Liver (tissue), 9 donors: ENCODE results near the gene ZNF213. TPM values are rescaled to one million over a fixed set of nuclear protein-coding genes. Genes with fewer than 3 reads are reported as not detected.

ENCODE experiments used
- DNase-seq: peaks from one replicate; pipeline ENCODE4 v3.0.0-alpha.2; 2017; ENCODE audit warnings: low spot score
- H3K27ac ChIP-seq, 2 donors: one replicate each; pipeline ENCODE4 v1.7.0; 2013; ENCODE audit warnings: inconsistent platforms in 2 of 2, low read length in 2 of 2, control low read depth in 1 of 2, low read depth in 1 of 2, mild to moderate bottlenecking in 1 of 2
- H3K27me3 ChIP-seq, 4 donors: one replicate each; pipeline versions ENCODE4 v1.6.1 to v1.7.0; 2013; ENCODE audit warnings: low read length in 3 of 4, inconsistent platforms in 1 of 4, mild to moderate bottlenecking in 1 of 4, moderate library complexity in 1 of 4; ENCODE audit not compliant: control insufficient read depth in 4 of 4, insufficient read depth in 4 of 4
- H3K36me3 ChIP-seq, 4 donors: one replicate each; pipeline versions ENCODE4 v1.6.1 to v1.7.0; 2013; ENCODE audit warnings: low read length in 3 of 4, mild to moderate bottlenecking in 3 of 4, low read depth in 1 of 4, moderate library complexity in 1 of 4; ENCODE audit not compliant: control insufficient read depth in 4 of 4, insufficient read depth in 3 of 4
- H3K4me1 ChIP-seq, 4 donors: one replicate each; pipeline versions ENCODE4 v1.6.1 to v1.7.0; 2013; ENCODE audit warnings: low read length in 3 of 4, mild to moderate bottlenecking in 3 of 4, moderate library complexity in 1 of 4; ENCODE audit not compliant: control insufficient read depth in 4 of 4, insufficient read depth in 4 of 4
- H3K4me3 ChIP-seq, 3 donors: one replicate each; pipeline versions ENCODE4 v1.6.1 to v1.7.0; 2013; ENCODE audit warnings: low read length in 3 of 3, control low read depth in 1 of 3, low read depth in 1 of 3, mild to moderate bottlenecking in 1 of 3
- H3K9ac ChIP-seq, 2 donors: one replicate each; pipeline ENCODE4 v1.7.0; 2013; ENCODE audit warnings: low read length in 2 of 2, mild to moderate bottlenecking in 2 of 2, moderate library complexity in 2 of 2, control low read depth in 1 of 2, low read depth in 1 of 2
- H3K9me3 ChIP-seq, 4 donors: one replicate each; pipeline versions ENCODE4 v1.6.1 to v1.7.0; 2013; ENCODE audit warnings: low read length in 3 of 4; ENCODE audit not compliant: control insufficient read depth in 4 of 4
- EGR1 ChIP-seq, 2 donors: IDR thresholded peaks; 2 replicates each; pipeline ENCODE4 v1.6.1; 2016 to 2018; ENCODE audit warnings: antibody characterized with exemption in 2 of 2, low read depth in 2 of 2
- FOXA1 ChIP-seq: IDR thresholded peaks from 2 replicates; pipeline ENCODE4 v1.6.1; 2016; ENCODE audit warnings: antibody characterized with exemption
- FOXA2 ChIP-seq: IDR thresholded peaks from 2 replicates; pipeline ENCODE4 v1.6.1; 2016; ENCODE audit warnings: antibody characterized with exemption
- GABPA ChIP-seq, 2 donors: IDR thresholded peaks in 1 of 2; conservative IDR thresholded peaks in 1 of 2; 2 replicates each; pipeline ENCODE4 v1.6.1; 2016; ENCODE audit warnings: antibody characterized with exemption in 2 of 2, mild to moderate bottlenecking in 1 of 2, moderate library complexity in 1 of 2
- HNF4A ChIP-seq, 2 donors: conservative IDR thresholded peaks; 2 replicates each; pipeline ENCODE4 v1.6.1; 2016; ENCODE audit warnings: antibody characterized with exemption in 2 of 2, mild to moderate bottlenecking in 2 of 2
- HNF4G ChIP-seq: IDR thresholded peaks from 2 replicates; pipeline ENCODE4 v1.6.1; 2016; ENCODE audit warnings: antibody characterized with exemption
- JUND ChIP-seq, 2 donors: IDR thresholded peaks; 2 replicates each; pipeline ENCODE4 v1.6.1; 2016; ENCODE audit warnings: antibody characterized with exemption in 2 of 2
- NR2F2 ChIP-seq: IDR thresholded peaks from 2 replicates; pipeline ENCODE4 v1.6.1; 2016; ENCODE audit warnings: antibody characterized with exemption
- RAD21 ChIP-seq, 2 donors: IDR thresholded peaks; 2 replicates each; pipeline ENCODE4 v1.6.1; 2016; ENCODE audit warnings: antibody characterized with exemption in 2 of 2, mild to moderate bottlenecking in 2 of 2
- SP1 ChIP-seq: IDR thresholded peaks from 2 replicates; pipeline ENCODE4 v1.6.1; 2018; ENCODE audit warnings: antibody characterized with exemption, mild to moderate bottlenecking
- TAF1 ChIP-seq: conservative IDR thresholded peaks from 2 replicates; pipeline ENCODE4 v1.6.1; 2016; ENCODE audit warnings: antibody characterized with exemption, mild to moderate bottlenecking
- YY1 ChIP-seq: IDR thresholded peaks from 2 replicates; pipeline ENCODE4 v1.6.1; 2016; ENCODE audit warnings: antibody characterized with exemption, mild to moderate bottlenecking
- WGBS: extraction: QIAGEN DNeasy Blood & Tissue Kit; methylation state at CpG from one replicate; pipeline ENCODE4 v1.1.7; 2013; 5-methylcytosine and 5-hydroxymethylcytosine counted together
- polyA plus RNA-seq, 2 donors: library from polyadenylated mRNA; stranded (reverse) in 1 of 2; unstranded in 1 of 2; fragments of 200-250 nt in 1 of 2; fragments of >200 nt in 1 of 2; fragmentation: Nextera tagmentation in 1 of 2; extraction: Ambion mirVana in 1 of 2; gene quantifications; one replicate each; pipeline versions ENCODE4 v1.2.1 to v1.2.3, GENCODE V29; 2013 to 2015
- total RNA-seq, 2 donors: library from RNA; depleted of rRNA; stranded (reverse); fragments of >200 nt; gene quantifications; one replicate each; pipeline ENCODE4 v1.2.3, GENCODE V29; 2014
- TF ChIP-seq, protein P1 (sequence below): IDR thresholded peaks from 2 replicates; pipeline ENCODE4 v1.6.1; 2016; ENCODE audit warnings: antibody characterized with exemption
- TF ChIP-seq, protein P2 (sequence below): IDR thresholded peaks from 2 replicates; pipeline ENCODE4 v1.6.1; 2016; ENCODE audit warnings: antibody characterized with exemption
- TF ChIP-seq, protein P3 (sequence below): IDR thresholded peaks from 2 replicates; pipeline ENCODE4 v1.6.1; 2016; ENCODE audit warnings: antibody characterized with exemption
- TF ChIP-seq, protein P4 (sequence below): fragments of 150-350 bp; IDR thresholded peaks from 2 replicates; pipeline ENCODE4 v1.5.1; 2017; ENCODE audit warnings: improper control_type of control experiment, low read depth, low read length; ENCODE audit not compliant: missing input control
- TF ChIP-seq, protein P5 (sequence below): IDR thresholded peaks from 2 replicates; pipeline ENCODE4 v1.6.1; 2016; ENCODE audit warnings: antibody characterized with exemption, mild to moderate bottlenecking
- donor health status: healthy.
- donor health status: healthy.
- donor health status: healthy.
- donor health status: healthy.
- donor health status: healthy.

ZNF213 gene
- total and polyA plus RNA-seq, 4 donors = 0.56 to 4.5 (median 1.7) TPM

DNA sequence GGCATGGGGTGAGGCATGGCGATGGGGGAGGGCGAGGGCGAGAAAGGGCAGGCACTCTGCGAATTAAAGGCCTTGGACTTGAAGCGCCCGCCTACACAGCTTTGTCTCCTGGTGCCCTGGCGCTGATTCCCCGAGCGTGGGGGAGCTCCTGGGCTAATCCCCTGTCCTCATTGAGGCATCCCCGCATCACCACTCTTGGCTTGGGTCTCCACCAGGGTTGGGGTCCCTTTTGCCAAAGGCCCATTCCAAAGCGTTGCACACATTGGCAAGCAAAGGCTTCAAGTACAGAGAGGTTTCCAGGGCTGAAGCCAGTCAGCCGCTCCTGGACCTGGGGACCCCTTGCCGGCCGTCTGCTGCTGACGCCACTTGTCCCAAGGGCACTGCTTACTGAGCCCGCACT is 14.4 kb upstream of the ZNF213 start:
- Histone ChIP-seq H3K9ac (no peak overlapping the region), H3K4me1 (peaks cover 0 to 18% (median 11%) of the 10 kb centered on the region in 4 donors), H3K36me3 (peaks cover 0 to 31% (median 3%) of the 10 kb centered on the region in 4 donors), H3K27me3 (no peaks in the 10 kb centered on the region), H3K9me3 (no peaks in the 10 kb centered on the region), H3K4me3 (no peak overlapping the region), H3K27ac (no peak overlapping the region)
- TF ChIP-seq HNF4A (conservative IDR thresholded peaks at IDR 0.05) (no peak), YY1 (no peak), NR2F2 (no peak), RAD21 (IDR thresholded peaks at IDR 0.05) (no peak), GABPA (IDR thresholded peaks at IDR 0.05 in 1 of 2, conservative IDR thresholded peaks at IDR 0.05 in 1 of 2) (no peak), HNF4G (no peak), TAF1 (no peak)
- TF ChIP-seq, protein P1, sequence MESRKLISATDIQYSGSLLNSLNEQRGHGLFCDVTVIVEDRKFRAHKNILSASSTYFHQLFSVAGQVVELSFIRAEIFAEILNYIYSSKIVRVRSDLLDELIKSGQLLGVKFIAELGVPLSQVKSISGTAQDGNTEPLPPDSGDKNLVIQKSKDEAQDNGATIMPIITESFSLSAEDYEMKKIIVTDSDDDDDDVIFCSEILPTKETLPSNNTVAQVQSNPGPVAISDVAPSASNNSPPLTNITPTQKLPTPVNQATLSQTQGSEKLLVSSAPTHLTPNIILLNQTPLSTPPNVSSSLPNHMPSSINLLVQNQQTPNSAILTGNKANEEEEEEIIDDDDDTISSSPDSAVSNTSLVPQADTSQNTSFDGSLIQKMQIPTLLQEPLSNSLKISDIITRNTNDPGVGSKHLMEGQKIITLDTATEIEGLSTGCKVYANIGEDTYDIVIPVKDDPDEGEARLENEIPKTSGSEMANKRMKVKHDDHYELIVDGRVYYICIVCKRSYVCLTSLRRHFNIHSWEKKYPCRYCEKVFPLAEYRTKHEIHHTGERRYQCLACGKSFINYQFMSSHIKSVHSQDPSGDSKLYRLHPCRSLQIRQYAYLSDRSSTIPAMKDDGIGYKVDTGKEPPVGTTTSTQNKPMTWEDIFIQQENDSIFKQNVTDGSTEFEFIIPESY = no peak
- TF ChIP-seq, protein P2, sequence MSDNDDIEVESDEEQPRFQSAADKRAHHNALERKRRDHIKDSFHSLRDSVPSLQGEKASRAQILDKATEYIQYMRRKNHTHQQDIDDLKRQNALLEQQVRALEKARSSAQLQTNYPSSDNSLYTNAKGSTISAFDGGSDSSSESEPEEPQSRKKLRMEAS = no peak
- no peak for DNase-seq
- WGBS = 93% methylated on average over 16 of the region's 16 CpGs

DNA sequence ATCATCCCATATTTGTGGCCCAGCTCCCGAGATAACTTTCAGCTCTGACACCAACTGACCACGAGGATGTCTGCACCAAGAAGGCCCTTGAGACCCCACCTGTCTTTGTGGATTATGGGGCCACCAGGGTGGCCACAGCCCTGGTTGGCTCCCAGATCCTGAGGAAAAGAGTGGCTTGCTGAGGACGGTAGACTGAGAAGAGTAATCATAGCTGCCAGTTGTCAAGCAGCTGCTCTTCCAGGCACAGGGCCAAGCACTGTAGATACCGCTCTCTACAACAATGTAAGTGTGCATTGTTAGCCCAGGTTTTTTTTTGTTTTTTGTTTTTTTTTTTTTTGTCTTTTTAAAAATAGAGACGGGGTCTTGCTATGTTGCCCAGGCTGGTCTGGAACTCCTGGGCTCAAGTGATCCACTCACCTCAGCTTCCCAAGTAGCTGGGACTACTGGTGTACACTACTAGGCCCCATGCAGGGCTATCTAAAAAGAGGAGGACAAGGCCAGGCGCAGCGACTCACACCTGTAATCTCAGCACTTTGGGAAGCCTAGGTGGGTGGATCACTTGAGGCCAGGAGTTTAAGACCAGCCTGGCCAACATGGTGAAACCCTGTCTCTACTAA is 12.9 kb upstream of the ZNF213 start:
- no peak for DNase-seq
- no peak overlapping the region for H3K4me3 ChIP-seq
- no peak overlapping the region for H3K9ac ChIP-seq
- H3K36me3 ChIP-seq = peaks cover 0 to 25% (median 0%) of the 10 kb centered on the region in 4 donors
- TF ChIP-seq, protein P3, sequence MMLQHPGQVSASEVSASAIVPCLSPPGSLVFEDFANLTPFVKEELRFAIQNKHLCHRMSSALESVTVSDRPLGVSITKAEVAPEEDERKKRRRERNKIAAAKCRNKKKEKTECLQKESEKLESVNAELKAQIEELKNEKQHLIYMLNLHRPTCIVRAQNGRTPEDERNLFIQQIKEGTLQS = no peak
- no peak for TF ChIP-seq JUND (IDR thresholded peaks at IDR 0.05)
- no peak for TF ChIP-seq RAD21 (IDR thresholded peaks at IDR 0.05)
- no peak for TF ChIP-seq EGR1 (IDR thresholded peaks at IDR 0.05; ENCODE audit: low read depth in 2 of 2)
- no peak for TF ChIP-seq SP1
- TF ChIP-seq NR2F2 = no peak
- no peak for TF ChIP-seq HNF4A (conservative IDR thresholded peaks at IDR 0.05)
- TF ChIP-seq YY1 = no peak
- TF ChIP-seq FOXA2 = no peak
- TF ChIP-seq FOXA1 = no peak
- TF ChIP-seq TAF1 = no peak
- no peak for TF ChIP-seq GABPA (IDR thresholded peaks at IDR 0.05 in 1 of 2, conservative IDR thresholded peaks at IDR 0.05 in 1 of 2)
- TF ChIP-seq HNF4G = no peak
- TF ChIP-seq, protein P4, sequence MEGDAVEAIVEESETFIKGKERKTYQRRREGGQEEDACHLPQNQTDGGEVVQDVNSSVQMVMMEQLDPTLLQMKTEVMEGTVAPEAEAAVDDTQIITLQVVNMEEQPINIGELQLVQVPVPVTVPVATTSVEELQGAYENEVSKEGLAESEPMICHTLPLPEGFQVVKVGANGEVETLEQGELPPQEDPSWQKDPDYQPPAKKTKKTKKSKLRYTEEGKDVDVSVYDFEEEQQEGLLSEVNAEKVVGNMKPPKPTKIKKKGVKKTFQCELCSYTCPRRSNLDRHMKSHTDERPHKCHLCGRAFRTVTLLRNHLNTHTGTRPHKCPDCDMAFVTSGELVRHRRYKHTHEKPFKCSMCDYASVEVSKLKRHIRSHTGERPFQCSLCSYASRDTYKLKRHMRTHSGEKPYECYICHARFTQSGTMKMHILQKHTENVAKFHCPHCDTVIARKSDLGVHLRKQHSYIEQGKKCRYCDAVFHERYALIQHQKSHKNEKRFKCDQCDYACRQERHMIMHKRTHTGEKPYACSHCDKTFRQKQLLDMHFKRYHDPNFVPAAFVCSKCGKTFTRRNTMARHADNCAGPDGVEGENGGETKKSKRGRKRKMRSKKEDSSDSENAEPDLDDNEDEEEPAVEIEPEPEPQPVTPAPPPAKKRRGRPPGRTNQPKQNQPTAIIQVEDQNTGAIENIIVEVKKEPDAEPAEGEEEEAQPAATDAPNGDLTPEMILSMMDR = no peak
- TF ChIP-seq, protein P2 = no peak
- TF ChIP-seq, protein P1 = no peak
- TF ChIP-seq, protein P5, sequence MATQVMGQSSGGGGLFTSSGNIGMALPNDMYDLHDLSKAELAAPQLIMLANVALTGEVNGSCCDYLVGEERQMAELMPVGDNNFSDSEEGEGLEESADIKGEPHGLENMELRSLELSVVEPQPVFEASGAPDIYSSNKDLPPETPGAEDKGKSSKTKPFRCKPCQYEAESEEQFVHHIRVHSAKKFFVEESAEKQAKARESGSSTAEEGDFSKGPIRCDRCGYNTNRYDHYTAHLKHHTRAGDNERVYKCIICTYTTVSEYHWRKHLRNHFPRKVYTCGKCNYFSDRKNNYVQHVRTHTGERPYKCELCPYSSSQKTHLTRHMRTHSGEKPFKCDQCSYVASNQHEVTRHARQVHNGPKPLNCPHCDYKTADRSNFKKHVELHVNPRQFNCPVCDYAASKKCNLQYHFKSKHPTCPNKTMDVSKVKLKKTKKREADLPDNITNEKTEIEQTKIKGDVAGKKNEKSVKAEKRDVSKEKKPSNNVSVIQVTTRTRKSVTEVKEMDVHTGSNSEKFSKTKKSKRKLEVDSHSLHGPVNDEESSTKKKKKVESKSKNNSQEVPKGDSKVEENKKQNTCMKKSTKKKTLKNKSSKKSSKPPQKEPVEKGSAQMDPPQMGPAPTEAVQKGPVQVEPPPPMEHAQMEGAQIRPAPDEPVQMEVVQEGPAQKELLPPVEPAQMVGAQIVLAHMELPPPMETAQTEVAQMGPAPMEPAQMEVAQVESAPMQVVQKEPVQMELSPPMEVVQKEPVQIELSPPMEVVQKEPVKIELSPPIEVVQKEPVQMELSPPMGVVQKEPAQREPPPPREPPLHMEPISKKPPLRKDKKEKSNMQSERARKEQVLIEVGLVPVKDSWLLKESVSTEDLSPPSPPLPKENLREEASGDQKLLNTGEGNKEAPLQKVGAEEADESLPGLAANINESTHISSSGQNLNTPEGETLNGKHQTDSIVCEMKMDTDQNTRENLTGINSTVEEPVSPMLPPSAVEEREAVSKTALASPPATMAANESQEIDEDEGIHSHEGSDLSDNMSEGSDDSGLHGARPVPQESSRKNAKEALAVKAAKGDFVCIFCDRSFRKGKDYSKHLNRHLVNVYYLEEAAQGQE = no peak
- H3K27me3 ChIP-seq = no peaks in the 10 kb centered on the region
- H3K4me1 ChIP-seq = peaks cover 0 to 18% (median 11%) of the 10 kb centered on the region in 4 donors
- no peak overlapping the region for H3K27ac ChIP-seq
- no peaks in the 10 kb centered on the region for H3K9me3 ChIP-seq
- 84% methylated on average over 7 of the region's 7 CpGs for WGBS
